GM18951 (cell line): ENCODE results near the gene THRB.

Experiments used
- POLR2A ChIP-seq: IDR thresholded peaks from 4 replicates; pipeline ENCODE4 v1.6.1; 2011; ENCODE audit warnings: mild to moderate bottlenecking; ENCODE audit not compliant: insufficient read length, insufficient read depth; ENCODE audit errors: extremely low read depth
- in situ Hi-C: fragments of 300-500 bp; cut with MboI; formaldehyde crosslinking; loops from one replicate; pipeline ENCODE4 v1.12.0; 2022; ENCODE audit warnings: low sequenced_read_pairs, mixed read lengths, inconsistent platforms; ENCODE audit not compliant: unreplicated experiment

The THRB gene

DNA sequence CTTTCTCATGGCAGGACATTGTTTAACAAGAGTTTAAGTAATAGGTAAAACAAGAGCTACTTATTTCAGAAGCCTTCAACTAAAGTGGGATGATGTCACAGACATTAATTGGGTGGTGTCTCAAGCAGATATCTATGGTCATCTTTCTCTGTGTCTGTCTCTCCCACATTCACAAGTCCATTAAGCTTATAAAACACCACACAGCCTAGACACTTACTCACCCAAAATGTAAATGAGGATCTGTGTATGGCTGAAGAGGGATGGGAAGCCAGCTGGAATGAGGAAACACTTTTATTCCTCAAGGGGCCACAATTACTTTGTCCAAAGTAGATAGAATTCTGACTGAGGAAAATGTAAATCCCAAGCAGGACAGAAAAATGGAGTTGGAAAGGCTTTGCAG, 183.8 kb downstream of the THRB start:
- TF ChIP-seq POLR2A: no peak
- in situ Hi-C loops: no loop called here

DNA sequence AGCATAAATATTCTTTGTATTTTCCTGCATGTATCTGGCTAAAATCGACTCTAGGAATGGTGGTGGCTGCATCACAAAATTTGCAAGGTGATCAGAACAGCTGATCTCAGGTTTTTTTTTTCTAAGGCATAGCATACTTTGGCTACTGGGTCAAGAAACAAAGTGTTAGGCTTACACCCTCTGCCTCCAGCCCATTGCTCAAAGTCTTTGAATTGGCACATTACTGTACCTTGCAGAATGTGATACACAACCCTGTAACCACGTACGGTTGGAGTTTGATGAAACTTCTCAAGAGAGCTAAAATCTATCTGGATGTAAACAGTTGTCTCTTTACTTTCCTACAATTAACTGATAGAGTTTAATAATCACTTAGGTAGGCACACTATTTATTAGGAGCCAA, 188.1 kb downstream of the THRB start:
- TF ChIP-seq POLR2A: no peak
- in situ Hi-C loops: no loop called here

DNA sequence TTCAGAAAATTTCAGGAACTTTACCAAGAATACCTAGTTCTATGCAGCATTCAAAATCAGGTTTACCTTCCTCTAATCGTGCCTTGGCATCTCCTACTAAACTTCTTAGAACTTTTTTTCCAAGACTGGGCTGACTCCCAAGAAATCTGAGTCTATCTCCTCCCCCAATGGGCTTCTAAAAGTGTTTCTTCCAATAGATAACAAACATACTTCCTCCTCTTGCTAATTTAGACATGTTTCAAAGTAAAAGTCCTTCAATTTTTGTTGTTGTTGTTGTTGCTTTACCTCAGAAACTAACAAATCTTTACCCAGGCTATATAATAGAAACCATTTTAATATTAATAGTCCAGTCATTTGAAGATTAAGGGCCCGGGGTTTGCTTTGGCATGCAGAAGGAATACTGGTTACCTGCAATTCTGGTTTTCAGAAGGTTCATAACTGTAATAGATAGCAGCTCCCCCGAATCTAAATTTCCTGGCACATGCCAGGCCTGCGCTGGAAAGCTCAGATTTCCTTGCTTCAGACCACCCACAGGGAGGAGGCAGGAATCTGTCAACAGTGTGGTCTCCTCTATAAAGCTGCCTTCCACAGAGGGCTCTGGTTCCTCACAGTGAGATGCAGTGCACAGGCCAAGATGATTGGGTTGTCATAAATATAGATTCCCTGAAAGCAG, 188.7 kb downstream of the THRB start:
- no peak for TF ChIP-seq POLR2A
- in situ Hi-C loops: no loop called here

DNA sequence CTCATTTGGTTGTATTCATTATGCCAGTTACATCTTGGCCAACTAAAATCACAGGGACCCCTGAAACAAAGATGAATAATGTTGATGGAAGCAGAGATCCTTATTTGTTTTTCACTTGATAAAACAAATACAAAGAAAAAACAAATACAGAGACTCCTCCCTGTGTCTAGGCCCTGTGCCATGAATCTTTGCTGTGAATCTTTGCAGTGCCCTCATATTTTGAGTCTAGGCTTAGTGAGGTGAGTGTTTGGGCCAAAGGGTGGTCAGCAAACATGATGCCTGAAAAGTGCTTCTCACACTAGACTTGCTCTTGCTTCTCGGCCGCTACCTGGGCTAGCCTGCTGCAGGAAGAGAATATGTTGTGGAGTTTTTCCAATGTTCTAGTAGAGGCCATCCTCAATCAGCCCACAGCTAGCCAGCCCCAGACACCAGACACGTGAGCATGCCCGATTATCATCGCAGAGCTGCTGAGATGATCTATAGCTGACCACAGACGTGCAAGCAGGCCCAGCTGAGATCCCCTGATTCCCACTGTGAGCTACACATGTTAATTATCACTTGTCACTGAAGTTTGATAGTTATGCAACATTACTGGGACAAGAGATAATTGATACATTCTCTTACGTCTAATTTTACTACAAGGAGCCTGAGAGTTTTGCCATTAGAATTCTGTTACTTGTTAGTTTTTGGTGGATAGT, 191.4 kb downstream of the THRB start:
- in situ Hi-C loops: no loop called here
- TF ChIP-seq POLR2A: no peak

DNA sequence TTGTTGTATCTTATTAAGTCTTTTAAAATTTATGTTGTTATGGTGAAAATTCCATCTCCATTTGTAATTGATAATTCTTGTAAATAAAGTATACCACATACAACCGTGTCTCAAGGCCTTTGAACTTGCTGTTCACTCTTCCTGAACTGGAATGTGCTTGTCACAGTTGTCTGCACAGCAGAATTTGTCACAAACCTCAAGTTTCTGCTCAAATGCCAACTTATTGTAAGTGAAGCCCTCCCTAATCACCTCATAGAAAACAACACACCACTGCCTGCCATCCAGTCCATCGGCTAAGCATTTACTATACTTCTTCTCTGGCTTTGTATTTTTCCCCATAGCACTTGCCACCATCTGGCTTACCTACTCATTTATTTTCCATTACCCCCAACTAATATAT, 192.3 kb downstream of the THRB start:
- in situ Hi-C loops: no loop called here
- TF ChIP-seq POLR2A: no peak

DNA sequence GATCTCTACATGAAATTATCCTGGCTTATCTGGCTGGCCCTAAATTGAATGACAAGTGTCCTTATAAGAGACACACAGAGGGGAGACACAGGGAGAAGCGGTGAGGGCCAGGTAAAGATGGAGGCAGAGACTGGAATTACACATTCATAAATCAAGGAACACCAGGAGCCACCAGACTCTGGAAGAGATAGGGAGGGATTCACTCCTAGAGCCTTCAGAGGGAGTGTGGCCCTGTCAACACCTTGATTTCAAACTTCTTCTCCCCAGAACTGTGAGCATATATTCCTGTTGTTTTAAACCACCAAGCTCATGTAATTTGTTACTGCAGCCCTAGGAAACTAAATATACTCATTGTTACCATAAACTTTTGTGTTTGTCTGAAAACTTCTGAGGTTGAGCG, 193.7 kb downstream of the THRB start:
- no peak for TF ChIP-seq POLR2A
- in situ Hi-C loops: no loop called here

DNA sequence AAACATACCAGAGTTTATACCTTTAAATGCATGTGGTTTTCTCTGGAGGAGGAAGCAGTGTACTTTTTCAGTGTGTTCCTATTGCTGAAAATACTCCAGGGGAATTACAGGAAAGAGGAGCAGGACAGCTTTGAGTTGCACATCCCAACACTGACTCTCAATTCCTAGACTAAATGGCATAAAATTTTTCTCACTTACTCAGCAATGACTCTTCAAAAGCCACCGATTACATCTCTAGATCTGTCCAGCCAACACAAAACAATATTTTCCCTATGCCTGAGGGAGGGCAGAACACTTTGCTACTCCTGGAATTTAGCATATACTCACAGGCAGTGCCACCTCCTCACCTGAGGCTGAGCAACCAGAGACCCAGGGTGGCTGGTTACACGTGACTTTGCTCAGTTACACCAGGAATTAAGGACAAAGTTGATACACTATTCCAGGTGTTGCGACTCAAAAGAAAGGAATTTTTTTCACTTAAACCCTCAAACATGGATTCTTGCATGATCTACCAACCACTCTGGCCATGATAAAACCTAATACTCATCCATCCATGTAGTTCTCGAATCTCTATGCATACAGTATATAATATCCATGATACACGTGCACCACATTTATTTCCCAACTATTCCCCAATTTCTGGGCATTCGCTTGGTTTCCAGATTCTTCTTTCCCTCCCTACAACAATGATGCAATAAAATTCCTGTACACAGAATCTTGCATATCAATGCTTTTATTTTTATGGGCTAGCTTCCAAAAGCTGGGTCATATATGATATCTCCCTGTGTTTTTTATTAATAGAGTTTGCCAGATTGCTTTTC, 194.6 kb downstream of the THRB start:
- in situ Hi-C loops: no loop called here
- TF ChIP-seq POLR2A: no peak

DNA sequence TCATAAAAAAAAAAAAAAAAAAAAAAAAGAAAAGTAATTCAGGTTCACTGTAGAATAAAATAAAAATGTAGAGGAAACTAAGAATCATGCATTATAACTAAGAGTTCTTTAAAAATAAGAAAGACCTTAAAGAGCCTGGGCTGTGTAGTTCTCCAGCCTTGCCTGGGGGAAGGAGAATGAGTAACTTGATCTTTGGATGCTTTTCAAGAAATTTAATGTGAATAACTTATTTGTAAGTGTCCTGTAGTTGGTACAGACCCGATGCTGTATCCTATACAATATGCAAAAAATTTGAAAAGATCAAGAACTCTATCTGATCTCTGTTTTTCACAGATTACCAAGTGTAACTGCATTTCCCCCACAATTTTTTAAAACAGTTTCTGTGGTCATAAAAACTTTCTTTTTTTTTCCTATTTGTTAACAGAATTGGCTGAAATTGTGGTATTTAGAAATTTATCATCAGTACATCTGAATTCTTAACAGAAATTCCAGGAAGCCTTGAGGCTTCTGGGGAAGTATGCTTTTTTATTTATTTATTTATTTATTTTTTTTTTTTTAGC, 195.3 kb downstream of the THRB start:
- no peak for TF ChIP-seq POLR2A
- in situ Hi-C loops: no loop called here

DNA sequence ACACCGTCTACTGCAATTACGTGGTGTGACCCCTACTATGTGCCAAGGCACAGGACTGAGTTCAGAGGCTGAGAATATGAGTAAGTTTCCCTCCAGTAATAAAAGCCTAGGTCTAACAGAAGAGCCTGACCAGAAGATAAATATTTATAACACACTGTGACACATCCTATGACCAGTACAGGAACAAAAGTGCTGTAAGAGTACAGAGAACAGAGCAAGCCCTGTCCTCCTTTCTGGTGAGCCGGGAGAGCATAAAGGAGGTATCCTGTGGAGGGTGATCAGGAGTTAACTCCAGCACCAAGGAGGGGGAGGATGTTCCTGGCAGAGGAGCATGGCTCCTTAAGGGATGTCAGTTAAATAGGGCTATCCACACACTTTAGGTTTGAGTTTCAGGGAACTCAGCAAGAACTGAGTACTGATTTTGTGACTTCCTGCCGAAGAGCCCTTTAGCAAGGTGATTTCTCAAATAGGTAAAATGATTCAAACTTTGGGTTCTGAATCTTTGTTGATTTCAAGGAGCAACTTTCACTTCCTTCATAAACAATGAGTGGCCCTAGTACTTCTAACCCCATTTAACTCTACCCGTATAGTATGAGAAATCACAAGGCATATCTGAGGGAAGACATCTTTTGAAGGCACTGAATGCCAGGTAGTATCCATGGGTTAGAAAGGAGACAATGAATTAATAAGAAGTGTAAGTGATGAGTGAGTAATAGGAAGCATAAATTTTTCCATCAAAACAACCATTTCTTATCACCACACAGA, 198.0 kb downstream of the THRB start:
- no peak for TF ChIP-seq POLR2A
- in situ Hi-C loops: no loop called here

DNA sequence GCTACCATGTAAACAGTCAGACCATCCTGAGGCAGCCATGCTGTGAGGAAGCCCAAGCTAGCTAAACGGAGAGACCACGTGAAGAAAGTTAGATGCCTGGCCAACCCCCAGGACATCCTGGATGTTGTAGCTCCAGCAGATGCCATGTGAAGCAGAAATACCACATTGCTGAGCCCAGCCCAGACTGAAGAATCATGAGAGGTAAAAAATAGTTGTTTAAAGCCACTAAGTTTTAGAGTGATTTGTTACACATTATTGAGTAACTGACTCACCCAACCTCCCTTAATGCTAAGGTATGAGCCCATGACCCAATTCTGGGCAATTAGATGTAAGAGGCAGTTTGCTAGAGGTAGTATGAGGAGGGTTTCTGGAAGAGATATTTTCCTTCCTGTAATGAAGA, 200.5 kb downstream of the THRB start:
- no peak for TF ChIP-seq POLR2A
- in situ Hi-C loops: no loop called here

DNA sequence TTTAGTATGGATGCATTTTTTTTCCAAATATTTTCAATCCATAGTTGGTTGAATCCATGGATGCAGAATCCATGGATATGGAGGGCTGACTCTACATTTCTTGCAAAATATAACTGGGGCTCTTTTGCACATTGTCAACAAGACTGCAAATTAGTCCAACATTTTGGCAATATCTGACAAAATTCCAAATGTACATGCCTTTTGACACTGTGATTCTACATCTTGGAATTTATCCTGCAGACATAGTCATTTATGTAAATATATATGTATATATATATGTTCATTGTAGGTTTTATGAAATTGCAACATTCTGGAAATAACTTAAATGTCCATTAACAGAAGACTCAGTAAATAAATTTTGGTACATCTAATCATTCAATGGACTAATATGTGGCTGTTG, 203.0 kb downstream of the THRB start:
- TF ChIP-seq POLR2A: no peak
- in situ Hi-C loops: no loop called here

DNA sequence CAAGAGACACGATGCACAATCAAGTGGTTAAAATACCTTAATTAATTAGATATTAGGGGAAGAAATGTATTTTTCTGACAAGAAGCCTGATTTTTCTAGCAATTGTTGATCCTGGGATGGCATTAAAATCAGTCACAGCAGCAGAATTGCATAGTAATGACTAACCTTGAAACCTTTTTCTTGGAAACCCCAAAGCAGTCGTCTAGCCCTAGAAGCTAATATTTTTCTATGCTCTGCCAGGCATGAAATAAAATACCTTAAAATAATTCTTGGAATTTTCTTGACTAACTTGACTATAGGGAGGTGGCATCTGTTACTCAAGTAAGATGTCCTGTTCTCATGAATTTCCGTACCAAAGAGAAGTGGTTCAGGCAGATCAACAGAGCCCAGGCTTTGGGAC, 204.1 kb downstream of the THRB start:
- no peak for TF ChIP-seq POLR2A
- in situ Hi-C loops: no loop called here
